ENCODE data around the gene REM2. TPM values are rescaled to one million over a fixed set of nuclear protein-coding genes. Genes with fewer than 3 reads are reported as not detected.
A peak's percentile ranks its signal among the peaks of the same experiment; 100 is the strongest.

REM2 gene
- total RNA-seq, 1 experiment from 2014 or later, result not detected

DNA sequence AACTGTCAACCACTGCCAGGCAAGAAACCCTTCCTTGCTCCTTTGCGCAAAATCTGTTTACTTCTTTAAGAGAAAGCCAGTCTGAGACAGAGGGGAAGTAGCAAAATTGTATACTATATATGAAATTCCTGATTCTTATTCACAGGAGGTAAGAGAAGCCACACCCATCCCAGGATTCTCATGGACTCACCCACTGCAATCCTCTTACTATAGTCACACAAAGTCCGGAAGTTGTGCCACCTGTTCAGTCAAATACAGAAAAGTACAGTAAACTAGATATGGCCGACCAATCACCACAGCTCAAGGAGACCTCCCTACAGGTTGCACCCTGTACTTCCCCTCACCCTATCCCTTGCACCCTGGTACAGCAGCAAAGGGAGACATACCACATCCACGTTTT lies 43.3 kb downstream of the REM2 start:
- intact Hi-C loops (cut with micrococcal nuclease; ENCODE audit: unreplicated experiment), result loop anchor here (5.0 kb wide), 1 partner anchor 56 kb away; the partner anchor contains the start of gene AJUBA
- TF ChIP-seq, protein P1, sequence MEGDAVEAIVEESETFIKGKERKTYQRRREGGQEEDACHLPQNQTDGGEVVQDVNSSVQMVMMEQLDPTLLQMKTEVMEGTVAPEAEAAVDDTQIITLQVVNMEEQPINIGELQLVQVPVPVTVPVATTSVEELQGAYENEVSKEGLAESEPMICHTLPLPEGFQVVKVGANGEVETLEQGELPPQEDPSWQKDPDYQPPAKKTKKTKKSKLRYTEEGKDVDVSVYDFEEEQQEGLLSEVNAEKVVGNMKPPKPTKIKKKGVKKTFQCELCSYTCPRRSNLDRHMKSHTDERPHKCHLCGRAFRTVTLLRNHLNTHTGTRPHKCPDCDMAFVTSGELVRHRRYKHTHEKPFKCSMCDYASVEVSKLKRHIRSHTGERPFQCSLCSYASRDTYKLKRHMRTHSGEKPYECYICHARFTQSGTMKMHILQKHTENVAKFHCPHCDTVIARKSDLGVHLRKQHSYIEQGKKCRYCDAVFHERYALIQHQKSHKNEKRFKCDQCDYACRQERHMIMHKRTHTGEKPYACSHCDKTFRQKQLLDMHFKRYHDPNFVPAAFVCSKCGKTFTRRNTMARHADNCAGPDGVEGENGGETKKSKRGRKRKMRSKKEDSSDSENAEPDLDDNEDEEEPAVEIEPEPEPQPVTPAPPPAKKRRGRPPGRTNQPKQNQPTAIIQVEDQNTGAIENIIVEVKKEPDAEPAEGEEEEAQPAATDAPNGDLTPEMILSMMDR (conservative IDR thresholded peaks at IDR 0.05; ENCODE audit: low read depth, low read length), result no peak
- no peak for TF ChIP-seq EZH2 (IDR thresholded peaks at IDR 0.05; ENCODE audit: borderline replicate concordance, low read depth, low read length, poor library complexity, severe bottlenecking)
- BruUV-seq (replicated peaks), result no TSS peak
- Histone ChIP-seq H3K4me1 (ENCODE audit: insufficient read depth, low read length, poor library complexity, severe bottlenecking) (peaks cover 39% of the 10 kb centered on the region), H3K4me3 (ENCODE audit: low read depth, low read length, poor library complexity, severe bottlenecking) (no peak overlapping the region), H3K27me3 (replicated peaks; ENCODE audit: insufficient read depth, low read depth, low read length, poor library complexity) (no peaks in the 10 kb centered on the region), H3K9me3 (ENCODE audit: low read depth, low read length, poor library complexity, severe bottlenecking) (no peaks in the 10 kb centered on the region), H3K36me3 (ENCODE audit: insufficient read depth, low read length, poor library complexity, severe bottlenecking) (peaks cover 54% of the 10 kb centered on the region), H3K27ac (ENCODE audit: low read depth, low read length, poor library complexity, severe bottlenecking) (no peak overlapping the region)
- DNase-seq (ENCODE audit: low spot score), result no peak
- POLR2A ChIA-PET (ENCODE audit: low non-redundant PET), result no interaction called here
- CTCF ChIA-PET, result no interaction called here

DNA sequence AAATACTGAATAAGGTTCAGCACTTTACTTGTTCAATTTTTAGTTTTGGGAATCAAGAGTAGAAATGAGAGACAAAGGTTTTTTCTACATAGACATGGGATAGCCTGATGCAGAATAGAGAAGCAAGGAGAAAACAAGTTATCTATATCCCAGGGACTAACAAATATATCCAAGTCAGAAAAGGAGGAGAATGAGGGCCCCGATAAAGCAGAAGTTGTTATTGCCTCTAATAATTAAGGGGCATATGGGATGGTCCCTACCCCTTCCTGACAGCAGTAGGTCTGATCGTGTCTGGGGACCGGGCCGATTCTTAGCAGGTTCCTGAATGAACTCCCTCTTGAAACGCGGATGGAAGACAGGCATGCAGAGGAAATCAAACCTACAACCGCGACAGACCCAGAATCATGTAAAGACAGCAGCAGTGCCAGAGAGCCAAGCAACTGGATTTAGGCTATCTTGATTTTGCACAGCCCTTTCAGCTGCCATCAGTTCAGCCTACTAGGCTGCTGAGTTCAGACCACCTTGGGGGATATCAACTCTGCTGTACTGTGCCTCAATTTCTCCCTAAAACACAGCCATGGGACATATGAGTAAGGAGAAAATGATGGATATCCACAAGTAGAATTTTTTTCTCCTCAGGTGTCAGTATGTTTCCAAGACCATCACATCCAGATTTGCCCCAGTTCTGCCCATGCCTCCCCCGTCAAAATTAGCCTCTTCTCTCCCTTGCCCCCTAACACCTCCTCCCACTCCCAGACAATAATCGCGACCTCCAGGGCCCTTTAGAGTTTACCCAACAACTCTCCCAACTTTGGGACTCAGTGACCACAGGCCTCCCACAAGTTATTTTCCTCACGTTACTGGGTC lies 45.4 kb downstream of the REM2 start:
- ChIA-PET POLR2A (ENCODE audit: low non-redundant PET) (no interaction called here), CTCF (interaction anchor here (1.3 to 2.1 kb wide), 5 partner anchors 56 to 140 kb away, joined by 3 to 10 read pairs (median 6); no protein-coding TSS in a partner anchor)
- Histone ChIP-seq H3K9me3 (ENCODE audit: low read depth, low read length, poor library complexity, severe bottlenecking) (no peaks in the 10 kb centered on the region), H3K27me3 (replicated peaks; ENCODE audit: insufficient read depth, low read depth, low read length, poor library complexity) (no peaks in the 10 kb centered on the region), H3K4me1 (ENCODE audit: insufficient read depth, low read length, poor library complexity, severe bottlenecking) (peaks cover 24% of the 10 kb centered on the region), H3K4me3 (ENCODE audit: low read depth, low read length, poor library complexity, severe bottlenecking) (peak overlapping the region; percentile 88), H3K36me3 (ENCODE audit: insufficient read depth, low read length, poor library complexity, severe bottlenecking) (peaks cover 37% of the 10 kb centered on the region), H3K27ac (ENCODE audit: low read depth, low read length, poor library complexity, severe bottlenecking) (peak overlapping the region; percentile 87)
- DNase-seq (ENCODE audit: low spot score), result no peak
- BruUV-seq (replicated peaks), result TSS peak; percentile 58
- intact Hi-C loops (cut with micrococcal nuclease; ENCODE audit: unreplicated experiment), result loop anchor here (5.0 kb wide), 1 partner anchor 54 kb away; the partner anchor contains the start of gene AJUBA
- TF ChIP-seq, protein P1 (conservative IDR thresholded peaks at IDR 0.05; ENCODE audit: low read depth, low read length), result no peak
- TF ChIP-seq EZH2 (IDR thresholded peaks at IDR 0.05; ENCODE audit: borderline replicate concordance, low read depth, low read length, poor library complexity, severe bottlenecking), result no peak

DNA sequence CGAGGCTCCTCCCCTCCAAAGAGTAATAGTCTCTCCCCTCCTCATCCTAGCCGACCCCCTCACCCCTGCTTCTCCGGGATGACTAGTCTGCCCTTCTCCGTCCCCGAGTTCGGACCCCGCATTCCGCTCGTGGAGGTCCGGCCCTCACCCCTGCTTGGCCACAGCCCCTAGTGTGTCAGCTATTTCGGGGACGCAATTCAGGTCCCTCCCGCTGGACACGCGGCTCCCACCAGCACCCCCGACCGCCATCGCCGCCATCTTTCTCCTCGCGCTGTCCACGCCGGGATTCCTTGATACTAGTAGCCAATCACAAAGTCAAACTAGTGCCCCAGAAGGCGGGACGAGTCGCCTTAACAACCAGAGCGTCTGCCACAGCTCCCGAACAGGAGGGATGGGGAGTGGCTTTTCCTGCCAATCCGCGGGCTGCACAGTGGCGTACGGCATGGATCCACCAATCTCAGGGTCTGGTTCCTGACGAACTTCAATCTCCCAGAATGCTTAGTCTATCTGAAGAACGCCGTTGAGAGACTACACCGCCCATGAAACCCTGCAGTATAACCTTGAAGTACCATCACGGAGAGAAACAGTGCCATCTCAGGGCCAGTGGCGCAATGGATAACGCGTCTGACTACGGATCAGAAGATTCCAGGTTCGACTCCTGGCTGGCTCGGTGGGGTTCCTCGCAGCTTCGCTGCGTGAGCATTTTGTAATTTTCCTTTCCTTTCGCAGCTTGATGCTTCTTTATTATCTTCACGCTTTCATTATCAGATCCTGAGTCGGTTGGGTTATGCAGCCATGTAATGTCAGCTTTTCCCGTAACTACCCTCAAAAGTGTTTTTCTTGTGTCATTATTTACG lies 46.3 kb downstream of the REM2 start, which contains the start of gene PRMT5:
Gene PRMT5 (minus strand): TSS at position 273 of the 857 bp plus-strand sequence. CDS start 15 bp downstream, at position 258.
- H3K4me1 ChIP-seq (ENCODE audit: insufficient read depth, low read length, poor library complexity, severe bottlenecking), result peaks cover 15% of the 10 kb centered on the region
- intact Hi-C loops (cut with micrococcal nuclease; ENCODE audit: unreplicated experiment), result loop anchor here (5.0 kb wide), 1 partner anchor 53 kb away; the partner anchor contains the start of gene AJUBA
- H3K27ac ChIP-seq (ENCODE audit: low read depth, low read length, poor library complexity, severe bottlenecking), result peak within 1 kb of the TSS; percentile 87
- H3K36me3 ChIP-seq (ENCODE audit: insufficient read depth, low read length, poor library complexity, severe bottlenecking), result peaks cover 29% of the 10 kb centered on the region
- peak within 1 kb of the TSS; percentile 88 for H3K4me3 ChIP-seq (ENCODE audit: low read depth, low read length, poor library complexity, severe bottlenecking)
- peak; percentile 100 for DNase-seq (ENCODE audit: low spot score)
- ChIA-PET POLR2A (ENCODE audit: low non-redundant PET) (interaction anchor here (0.7 kb wide), 2 partner anchors 9 to 98 kb away, joined by 3 read pairs; no protein-coding TSS in a partner anchor), CTCF (interaction anchor here (0.6 to 2.1 kb wide), 10 partner anchors 13 to 140 kb away, joined by 3 to 10 read pairs (median 4); partner anchors contain the start of genes AJUBA and HAUS4)
- TF ChIP-seq, protein P1 (conservative IDR thresholded peaks at IDR 0.05; ENCODE audit: low read depth, low read length), result no peak
- H3K27me3 ChIP-seq (replicated peaks; ENCODE audit: insufficient read depth, low read depth, low read length, poor library complexity), result no peaks in the 10 kb centered on the region
- no peaks in the 10 kb centered on the region for H3K9me3 ChIP-seq (ENCODE audit: low read depth, low read length, poor library complexity, severe bottlenecking)
- no TSS peak for BruUV-seq (replicated peaks)
